ENCODE measurements around the gene LMBR1.

- TF ChIP-seq, protein P1, sequence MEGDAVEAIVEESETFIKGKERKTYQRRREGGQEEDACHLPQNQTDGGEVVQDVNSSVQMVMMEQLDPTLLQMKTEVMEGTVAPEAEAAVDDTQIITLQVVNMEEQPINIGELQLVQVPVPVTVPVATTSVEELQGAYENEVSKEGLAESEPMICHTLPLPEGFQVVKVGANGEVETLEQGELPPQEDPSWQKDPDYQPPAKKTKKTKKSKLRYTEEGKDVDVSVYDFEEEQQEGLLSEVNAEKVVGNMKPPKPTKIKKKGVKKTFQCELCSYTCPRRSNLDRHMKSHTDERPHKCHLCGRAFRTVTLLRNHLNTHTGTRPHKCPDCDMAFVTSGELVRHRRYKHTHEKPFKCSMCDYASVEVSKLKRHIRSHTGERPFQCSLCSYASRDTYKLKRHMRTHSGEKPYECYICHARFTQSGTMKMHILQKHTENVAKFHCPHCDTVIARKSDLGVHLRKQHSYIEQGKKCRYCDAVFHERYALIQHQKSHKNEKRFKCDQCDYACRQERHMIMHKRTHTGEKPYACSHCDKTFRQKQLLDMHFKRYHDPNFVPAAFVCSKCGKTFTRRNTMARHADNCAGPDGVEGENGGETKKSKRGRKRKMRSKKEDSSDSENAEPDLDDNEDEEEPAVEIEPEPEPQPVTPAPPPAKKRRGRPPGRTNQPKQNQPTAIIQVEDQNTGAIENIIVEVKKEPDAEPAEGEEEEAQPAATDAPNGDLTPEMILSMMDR (IDR thresholded peaks at IDR 0.05), result no peak
- TF ChIP-seq POLR2A (IDR thresholded peaks at IDR 0.05), result no peak
- no peak for TF ChIP-seq EP300 (IDR thresholded peaks at IDR 0.05)
- TF ChIP-seq POLR2AphosphoS5 (IDR thresholded peaks at IDR 0.05), result no peak
Measured at GRCh38 chr7:156702399-156702798, 190.6 kb downstream of the LMBR1 start.

Data from gastroesophageal sphincter (tissue), 3 donors.